Prostate gland (tissue), 2 donors: ENCODE results near the gene PDHB. TPM values are rescaled to one million over a fixed set of nuclear protein-coding genes. Genes with fewer than 3 reads are reported as not detected.

Experiments used
- DNase-seq: peaks from one replicate; pipeline ENCODE4 v3.0.0-alpha.2; 2019; ENCODE audit warnings: low spot score
- H3K27ac ChIP-seq, 2 donors: fragments of 200-600 bp; sonication (generic); 2 replicates each; pipeline ENCODE4 v1.5.1; 2017 to 2019
- H3K27me3 ChIP-seq: fragments of 200-600 bp; sonication (generic); replicated peaks from 2 replicates; pipeline ENCODE4 v1.5.1; 2019; ENCODE audit not compliant: insufficient read depth
- H3K36me3 ChIP-seq, 2 donors: fragments of 200-600 bp; sonication (generic); 1 replicate in 1 of 2; 2 replicates in 1 of 2; pipeline versions ENCODE4 v1.5.1 to v1.8.1; 2017 to 2019
- H3K4me1 ChIP-seq: fragments of 200-600 bp; sonication (generic); replicated peaks from 2 replicates; pipeline ENCODE4 v1.5.1; 2019
- H3K4me3 ChIP-seq, 2 donors: fragments of 200-600 bp; sonication (generic); 2 replicates each; pipeline ENCODE4 v1.5.1; 2017 to 2019
- H3K9me3 ChIP-seq: fragments of 200-600 bp; sonication (generic); 2 replicates; pipeline ENCODE4 v1.5.1; 2017
- POLR2A ChIP-seq: fragments of 450-650 bp; IDR thresholded peaks from one replicate; pipeline ENCODE4 v1.6.1; 2016; ENCODE audit warnings: antibody characterized with exemption, mild to moderate bottlenecking
- POLR2AphosphoS5 ChIP-seq: sonication (generic); formaldehyde crosslinking; IDR thresholded peaks from one replicate; pipeline ENCODE4 v1.6.1; 2017; ENCODE audit warnings: antibody characterized with exemption
- WGBS: methylation state at CpG from one replicate; pipeline ENCODE4 v1.1.5; 2018; 5-methylcytosine and 5-hydroxymethylcytosine counted together
- intact Hi-C: fragments of 100-400 bp; cut with DNase I; formaldehyde crosslinking; loops from one replicate; pipeline ENCODE4 v1.14.2; 2022
- total RNA-seq, 2 donors: library from RNA; depleted of rRNA; stranded (reverse); fragments of >200 nt; gene quantifications; one replicate each; pipeline ENCODE4 v1.1.0, GENCODE V29; 2016
- TF ChIP-seq, protein P1 (sequence below), 4 experiments: fragments of 200-600 bp in 2 of 4; fragments of 450-650 bp in 2 of 4; sonication (generic) in 2 of 4; IDR thresholded peaks; 1 replicate in 3 of 4; 2 replicates in 1 of 4; pipeline ENCODE4 v1.5.1; 2016 to 2019; ENCODE audit warnings: antibody characterized with exemption in 4 of 4, mild to moderate bottlenecking in 2 of 4, moderate library complexity in 2 of 4

PDHB gene
- total RNA-seq, 2 donors from 2014 or later, result 69.6 to 129 TPM

GRCh38 chr3:58418227-58418626 is 15.4 kb downstream of the PDHB start:
- no peak overlapping the region for H3K4me3 ChIP-seq
- H3K27me3 ChIP-seq, result no peaks in the 10 kb centered on the region
- WGBS, result 68% methylated on average over 6 of the region's 6 CpGs
- TF ChIP-seq, protein P1, sequence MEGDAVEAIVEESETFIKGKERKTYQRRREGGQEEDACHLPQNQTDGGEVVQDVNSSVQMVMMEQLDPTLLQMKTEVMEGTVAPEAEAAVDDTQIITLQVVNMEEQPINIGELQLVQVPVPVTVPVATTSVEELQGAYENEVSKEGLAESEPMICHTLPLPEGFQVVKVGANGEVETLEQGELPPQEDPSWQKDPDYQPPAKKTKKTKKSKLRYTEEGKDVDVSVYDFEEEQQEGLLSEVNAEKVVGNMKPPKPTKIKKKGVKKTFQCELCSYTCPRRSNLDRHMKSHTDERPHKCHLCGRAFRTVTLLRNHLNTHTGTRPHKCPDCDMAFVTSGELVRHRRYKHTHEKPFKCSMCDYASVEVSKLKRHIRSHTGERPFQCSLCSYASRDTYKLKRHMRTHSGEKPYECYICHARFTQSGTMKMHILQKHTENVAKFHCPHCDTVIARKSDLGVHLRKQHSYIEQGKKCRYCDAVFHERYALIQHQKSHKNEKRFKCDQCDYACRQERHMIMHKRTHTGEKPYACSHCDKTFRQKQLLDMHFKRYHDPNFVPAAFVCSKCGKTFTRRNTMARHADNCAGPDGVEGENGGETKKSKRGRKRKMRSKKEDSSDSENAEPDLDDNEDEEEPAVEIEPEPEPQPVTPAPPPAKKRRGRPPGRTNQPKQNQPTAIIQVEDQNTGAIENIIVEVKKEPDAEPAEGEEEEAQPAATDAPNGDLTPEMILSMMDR (IDR thresholded peaks at IDR 0.05), result no peak
- TF ChIP-seq POLR2A (no peak), POLR2AphosphoS5 (no peak)
- H3K27ac ChIP-seq, result no peak overlapping the region
- H3K4me1 ChIP-seq, result no peaks in the 10 kb centered on the region
- no peaks in the 10 kb centered on the region for H3K36me3 ChIP-seq
- no peak for DNase-seq
- intact Hi-C loops, result loop anchor here (10.0 kb wide), 1 partner anchor 233 kb away; no protein-coding TSS in a partner anchor
- H3K9me3 ChIP-seq, result no peaks in the 10 kb centered on the region

- 80% methylated on average over 2 of the region's 2 CpGs for WGBS
- Histone ChIP-seq H3K27me3 (no peaks in the 10 kb centered on the region), H3K4me1 (no peaks in the 10 kb centered on the region), H3K4me3 (no peak overlapping the region), H3K36me3 (no peaks in the 10 kb centered on the region), H3K27ac (no peak overlapping the region), H3K9me3 (no peaks in the 10 kb centered on the region)
- no peak for DNase-seq
- intact Hi-C loops, result loop anchor here (10.0 kb wide), 1 partner anchor 232 kb away; no protein-coding TSS in a partner anchor
- TF ChIP-seq POLR2AphosphoS5 (no peak), POLR2A (no peak)
- TF ChIP-seq, protein P1 (IDR thresholded peaks at IDR 0.05), result no peak
Measured at GRCh38 chr3:58417075-58417474, 16.6 kb downstream of the PDHB start.

DNA sequence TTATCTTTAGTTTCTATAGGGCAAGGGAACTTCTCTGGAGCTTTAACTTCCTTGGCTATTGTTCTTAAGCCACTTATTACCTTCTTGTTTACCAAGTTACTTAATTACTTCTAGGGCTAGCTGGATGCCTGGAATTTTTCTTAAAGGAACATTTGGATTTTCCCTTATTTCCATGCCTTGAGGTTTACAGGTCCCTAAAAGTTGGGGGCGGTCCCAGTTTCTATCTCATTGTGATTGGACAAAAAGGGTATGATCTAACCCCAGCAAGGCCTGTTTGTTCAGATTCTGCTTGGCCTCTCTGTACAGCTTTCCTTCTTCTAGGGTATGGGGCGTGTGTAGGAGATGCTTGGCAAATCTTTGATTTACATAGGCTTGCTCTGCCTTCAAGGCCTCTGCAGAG is 17.4 kb downstream of the PDHB start:
- Histone ChIP-seq H3K9me3 (no peaks in the 10 kb centered on the region), H3K4me3 (no peak overlapping the region), H3K36me3 (no peaks in the 10 kb centered on the region), H3K27ac (no peak overlapping the region), H3K4me1 (no peaks in the 10 kb centered on the region), H3K27me3 (no peaks in the 10 kb centered on the region)
- 79% methylated on average over 2 of the region's 2 CpGs for whole genome bisulfite sequencing
- DNase-seq, result no peak
- TF ChIP-seq POLR2AphosphoS5 (no peak), POLR2A (no peak)
- TF ChIP-seq, protein P1 (IDR thresholded peaks at IDR 0.05), result no peak
- intact Hi-C loops, result loop anchor here (10.0 kb wide), 1 partner anchor 231 kb away; no protein-coding TSS in a partner anchor

DNA sequence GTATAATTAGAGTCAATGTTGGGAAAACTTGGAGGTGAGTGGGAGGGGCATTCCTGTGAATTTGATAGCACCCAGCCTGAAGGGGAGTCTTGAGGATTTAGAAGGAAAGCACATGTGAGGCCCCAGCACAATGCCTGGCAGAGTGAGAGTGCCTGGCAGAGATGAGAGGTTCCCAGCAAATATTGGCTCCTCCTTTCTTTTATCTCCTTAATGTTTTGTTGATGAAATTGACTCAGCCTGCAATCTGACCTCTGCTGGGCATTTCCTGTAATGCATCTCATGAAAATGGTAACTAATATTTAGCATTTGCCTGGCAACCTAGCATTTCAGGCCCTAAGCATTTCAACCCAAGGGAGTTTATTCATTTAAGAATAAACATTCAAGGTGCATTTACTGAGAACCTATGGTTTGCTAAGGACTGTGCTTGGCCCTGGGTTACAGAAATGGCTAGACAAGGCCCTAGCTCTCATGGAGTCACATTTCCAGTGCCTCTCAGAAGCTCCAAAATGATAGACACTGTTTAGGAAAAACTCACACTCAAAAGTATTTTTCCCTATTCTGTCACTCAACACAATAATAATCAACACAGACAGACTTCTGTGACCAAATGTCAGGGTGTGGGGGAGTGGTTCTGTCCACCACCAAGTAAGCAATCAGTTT is 19.0 kb downstream of the PDHB start:
- peak; percentile 74 for TF ChIP-seq POLR2AphosphoS5
- TF ChIP-seq, protein P1 (IDR thresholded peaks at IDR 0.05), result peak; percentile 71 to 85 (median 84)
- no peak for TF ChIP-seq POLR2A
- no peaks in the 10 kb centered on the region for H3K36me3 ChIP-seq
- intact Hi-C loops, result loop anchor here (5.0 to 10.0 kb wide), 2 partner anchors 92 to 230 kb away; no protein-coding TSS in a partner anchor
- DNase-seq, result peak; percentile 49
- H3K27ac ChIP-seq, result no peak overlapping the region
- H3K27me3 ChIP-seq, result no peaks in the 10 kb centered on the region
- H3K4me1 ChIP-seq, result no peaks in the 10 kb centered on the region
- H3K9me3 ChIP-seq, result no peaks in the 10 kb centered on the region
- H3K4me3 ChIP-seq, result no peak overlapping the region
